GM12878 (cell line): ENCODE data around the gene LRRC56. TPM values are rescaled to one million over a fixed set of nuclear protein-coding genes. Genes with fewer than 3 reads are reported as not detected.

Experiments used
- BCL11A ChIP-seq: IDR thresholded peaks from 2 replicates; pipeline ENCODE4 v1.6.1; 2011; ENCODE audit warnings: low read depth, low read length
- BHLHE40 ChIP-seq, 2 experiments: fragments of 450-650 bp in 1 of 2; IDR thresholded peaks; 2 replicates each; pipeline ENCODE4 v1.6.1; 2011 to 2017; ENCODE audit warnings: low read depth in 2 of 2, borderline replicate concordance in 1 of 2, improper control_type of control experiment in 1 of 2, low read length in 1 of 2, mild to moderate bottlenecking in 1 of 2
- CBX5 ChIP-seq: sonication (generic); IDR thresholded peaks from 2 replicates; pipeline ENCODE4 v1.6.1; 2016; ENCODE audit warnings: low read depth, moderate library complexity, mild to moderate bottlenecking, inconsistent platforms
- CEBPB ChIP-seq, 2 experiments: fragments of 150-350 bp in 1 of 2; IDR thresholded peaks; 2 replicates each; pipeline ENCODE4 v1.6.1; 2012 to 2014; ENCODE audit warnings: low read depth in 2 of 2, low read length in 2 of 2, borderline replicate concordance in 1 of 2, inconsistent platforms in 1 of 2
- CEBPZ ChIP-seq: fragments of 150-350 bp; IDR thresholded peaks from 2 replicates; pipeline ENCODE4 v1.6.1; 2016; ENCODE audit warnings: low read depth, low read length
- PAX8 ChIP-seq: fragments of 450-650 bp; IDR thresholded peaks from 2 replicates; pipeline ENCODE4 v1.6.1; 2017; ENCODE audit warnings: mild to moderate bottlenecking, moderate library complexity
- PML ChIP-seq: IDR thresholded peaks from 2 replicates; pipeline ENCODE4 v1.6.1; 2012; ENCODE audit warnings: low read length, inconsistent platforms
- POU2F2 ChIP-seq: IDR thresholded peaks from 3 replicates; pipeline ENCODE4 v1.6.1; 2011; ENCODE audit warnings: low read depth, mild to moderate bottlenecking, low read length, borderline replicate concordance
- PRDM15 ChIP-seq: fragments of 450-650 bp; formaldehyde crosslinking; IDR thresholded peaks from 2 replicates; pipeline ENCODE4 v1.4.0; 2020; ENCODE audit warnings: mild to moderate bottlenecking, moderate library complexity
- RAD51 ChIP-seq: fragments of 450-650 bp; IDR thresholded peaks from 2 replicates; pipeline ENCODE4 v1.6.1; 2016; ENCODE audit warnings: moderate library complexity, mild to moderate bottlenecking, inconsistent platforms
- RB1 ChIP-seq: fragments of 450-650 bp; formaldehyde crosslinking; IDR thresholded peaks from 2 replicates; pipeline ENCODE4 v1.6.1; 2017; ENCODE audit warnings: mild to moderate bottlenecking, borderline replicate concordance
- RELA ChIP-seq: fragments of 450-650 bp; IDR thresholded peaks from 2 replicates; pipeline ENCODE4 v1.8.0; 2014; ENCODE audit warnings: borderline replicate concordance; ENCODE audit not compliant: partially characterized antibody
- RFX5 ChIP-seq: IDR thresholded peaks from 2 replicates; pipeline ENCODE4 v1.6.1; 2011; ENCODE audit warnings: low read depth, low read length, improper control_type of control experiment
- SKIL ChIP-seq: fragments of 450-650 bp; IDR thresholded peaks from 2 replicates; pipeline ENCODE4 v1.6.1; 2017; ENCODE audit warnings: mild to moderate bottlenecking, low read depth, inconsistent platforms; ENCODE audit not compliant: poor library complexity, severe bottlenecking
- SMAD1 ChIP-seq: fragments of 450-650 bp; IDR thresholded peaks from 2 replicates; pipeline ENCODE4 v1.6.1; 2018; ENCODE audit warnings: mild to moderate bottlenecking, low read depth; ENCODE audit not compliant: partially characterized antibody
- TAF1 ChIP-seq: IDR thresholded peaks from 2 replicates; pipeline ENCODE4 v1.6.1; 2011; ENCODE audit warnings: mild to moderate bottlenecking, low read depth, low read length, borderline replicate concordance
- TCF12 ChIP-seq: IDR thresholded peaks from 2 replicates; pipeline ENCODE4 v1.6.1; 2011; ENCODE audit warnings: low read depth, mild to moderate bottlenecking, low read length
- YBX1 ChIP-seq: fragments of 450-650 bp; IDR thresholded peaks from 2 replicates; pipeline ENCODE4 v1.6.1; 2016; ENCODE audit warnings: antibody characterized with exemption
- polyA plus RNA-seq, 11 experiments: library from polyadenylated mRNA; depleted of rRNA in 4 of 11; unstranded in 6 of 11; stranded (reverse) in 5 of 11; fragments of >200 nt; fragmentation: Nextera tagmentation in 4 of 11; fragmentation: Illumina TruSeq in 1 of 11; extraction: Ambion mirVana in 4 of 11; extraction: Trizol in 1 of 11; gene quantifications; 1 replicate in 1 of 11; 2 replicates in 10 of 11; pipeline versions ENCODE4 v1.2.1 to v1.2.3, GENCODE V29; 2011 to 2016; ENCODE audit warnings: inconsistent platforms in 2 of 11, missing spikeins in 2 of 11, low read depth in 1 of 11
- total RNA-seq, 4 experiments: library from RNA; depleted of rRNA in 3 of 4; stranded (reverse); fragments of >200 nt in 3 of 4; fragmentation: Illumina TruSeq in 1 of 4; extraction: Trizol in 1 of 4; gene quantifications; 2 replicates each; pipeline versions ENCODE4 v1.2.1 to v1.2.3, GENCODE V29; 2013 to 2021

The LRRC56 gene
- total and polyA plus RNA-seq, 10 of the 15 experiments (the other 5 are each of a cell fraction or from before 2014, with no cell fraction given), result 0.02 to 1.9 (median 0.75) TPM; not detected in 1

GRCh38 chr11:568306-569157, 31.2 kb downstream of the LRRC56 start (continued):
- no peak for TF ChIP-seq SKIL
- TF ChIP-seq CEBPZ, result no peak
- TF ChIP-seq SMAD1, result no peak
- no peak; the same call in 1 of the 2 replicates for TF ChIP-seq TAF1
- no peak for TF ChIP-seq PAX8
- peak; percentile 77; the same call in 1 of the 2 replicates for TF ChIP-seq RB1
- peak; percentile 95 to 99 for TF ChIP-seq BHLHE40 (IDR thresholded peaks at IDR 0.05; ENCODE audit: borderline replicate concordance in 1 of 2, low read depth in 2 of 2, low read length in 1 of 2)
- TF ChIP-seq RAD51, result no peak
- no peak for TF ChIP-seq CEBPB (IDR thresholded peaks at IDR 0.05; ENCODE audit: borderline replicate concordance in 1 of 2, low read depth in 2 of 2, low read length in 2 of 2)
- no peak for TF ChIP-seq BCL11A
- no peak for TF ChIP-seq PML
- TF ChIP-seq RELA, result no peak
- peak; percentile 90 for TF ChIP-seq TCF12
- no peak for TF ChIP-seq RFX5
- TF ChIP-seq POU2F2, result peak; percentile 96; the same call in 2 of the 3 replicates
- TF ChIP-seq YBX1, result no peak
- TF ChIP-seq PRDM15 (CRISPR knock-in tag), result no peak
- no peak for TF ChIP-seq CBX5
